Urothelium cell line (cell line): ENCODE data around the gene ZNF845.
"Not testable (repeated sequence)": the region's sequence is repeated elsewhere in the genome, so short reads cannot be mapped to it uniquely, and the experiment has no call there.

Source experiments
- DNase-seq: peaks from one replicate; pipeline ENCODE4 v3.0.0; 2011; ENCODE audit warnings: low spot score, mixed read lengths
- FAIRE-seq: peaks from 2 replicates; lab custom pipeline; 2011; peaks lifted over from hg19 to GRCh38; lab: Jason Lieb, UNC

Gene ZNF845

DNA sequence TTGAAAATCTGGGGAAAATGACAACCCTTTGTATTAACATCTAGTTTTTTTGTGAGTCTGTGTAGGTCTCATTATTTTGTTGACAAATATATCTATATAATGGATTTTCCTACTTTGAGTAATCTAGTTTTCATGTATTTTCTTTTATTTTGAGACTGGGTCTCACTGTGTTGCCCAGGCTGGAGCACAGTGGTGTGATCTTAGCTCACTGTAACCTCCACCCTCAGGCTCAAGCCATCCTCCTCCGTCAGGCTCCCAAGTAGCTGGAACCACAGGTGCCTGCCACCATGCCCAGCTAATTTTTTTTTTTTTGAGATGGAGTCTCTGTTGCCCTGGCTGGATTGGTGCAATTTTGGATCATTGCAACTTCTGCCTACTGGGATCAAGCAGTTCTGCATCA lies 41.2 kb downstream of the ZNF845 start:
- FAIRE-seq (no peak), DNase-seq (no peak)

DNA sequence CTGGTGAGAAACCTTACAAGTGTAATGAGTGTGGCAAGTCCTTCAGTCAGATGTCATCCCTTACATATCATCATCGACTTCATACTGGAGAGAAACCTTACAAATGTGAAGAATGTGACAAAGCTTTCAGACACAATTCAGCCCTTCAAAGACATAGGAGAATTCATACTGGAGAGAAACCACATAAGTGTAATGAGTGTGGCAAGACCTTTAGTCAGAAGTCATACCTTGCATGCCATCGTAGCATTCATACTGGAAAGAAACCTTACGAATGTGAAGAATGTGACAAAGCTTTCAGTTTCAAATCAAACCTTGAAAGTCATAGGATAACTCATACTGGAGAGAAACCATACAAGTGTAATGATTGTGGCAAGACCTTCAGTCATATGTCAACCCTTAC lies 47.8 kb downstream of the ZNF845 start:
- DNase-seq = no peak
- FAIRE-seq = no peak

- FAIRE-seq (no peak), DNase-seq (no peak)
Observed at GRCh38 chr19:53388168-53388567, 54.6 kb downstream of the ZNF845 start.

GRCh38 chr19:53388904-53389303 lies 55.4 kb downstream of the ZNF845 start:
- FAIRE-seq (no peak), DNase-seq (no peak)

- DNase-seq (no peak), FAIRE-seq (no peak)
Observed at GRCh38 chr19:53389571-53389970, 56.0 kb downstream of the ZNF845 start.

- DNase-seq (no peak), FAIRE-seq (no peak)
Observed at GRCh38 chr19:53389978-53390377, 56.4 kb downstream of the ZNF845 start.

DNA sequence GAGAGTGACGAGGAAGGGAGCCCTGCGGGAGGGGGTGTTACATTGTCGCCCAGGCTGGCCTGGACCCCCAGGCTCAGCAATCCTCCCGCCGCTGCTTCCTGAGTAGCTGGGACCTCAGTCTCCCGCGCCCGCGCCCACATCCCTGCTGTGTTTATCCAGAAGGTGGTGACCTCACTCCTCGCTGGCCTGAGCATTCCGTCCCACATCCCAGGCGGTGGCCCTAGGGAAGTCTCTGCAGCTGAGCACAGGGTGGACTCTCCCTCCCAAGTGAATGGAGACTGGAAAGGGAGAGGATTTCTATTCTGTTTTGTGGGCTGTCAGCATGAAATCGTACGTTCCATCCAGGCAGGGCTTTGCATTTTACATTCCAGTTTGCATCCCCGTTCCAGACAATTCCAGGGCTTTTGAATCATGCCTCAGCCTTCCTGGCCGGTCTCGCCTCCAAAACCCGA lies 61.0 kb downstream of the ZNF845 start:
- DNase-seq = peak; percentile 20
- no peak for FAIRE-seq

GRCh38 chr19:53394974-53395839 lies 61.7 kb downstream of the ZNF845 start, which contains the start of gene ZNF765:
TSS of gene ZNF765 (plus strand) at chr19:53395149. CDS start at chr19:53398016, 2,867 bp downstream.
- no peak for FAIRE-seq

DNA sequence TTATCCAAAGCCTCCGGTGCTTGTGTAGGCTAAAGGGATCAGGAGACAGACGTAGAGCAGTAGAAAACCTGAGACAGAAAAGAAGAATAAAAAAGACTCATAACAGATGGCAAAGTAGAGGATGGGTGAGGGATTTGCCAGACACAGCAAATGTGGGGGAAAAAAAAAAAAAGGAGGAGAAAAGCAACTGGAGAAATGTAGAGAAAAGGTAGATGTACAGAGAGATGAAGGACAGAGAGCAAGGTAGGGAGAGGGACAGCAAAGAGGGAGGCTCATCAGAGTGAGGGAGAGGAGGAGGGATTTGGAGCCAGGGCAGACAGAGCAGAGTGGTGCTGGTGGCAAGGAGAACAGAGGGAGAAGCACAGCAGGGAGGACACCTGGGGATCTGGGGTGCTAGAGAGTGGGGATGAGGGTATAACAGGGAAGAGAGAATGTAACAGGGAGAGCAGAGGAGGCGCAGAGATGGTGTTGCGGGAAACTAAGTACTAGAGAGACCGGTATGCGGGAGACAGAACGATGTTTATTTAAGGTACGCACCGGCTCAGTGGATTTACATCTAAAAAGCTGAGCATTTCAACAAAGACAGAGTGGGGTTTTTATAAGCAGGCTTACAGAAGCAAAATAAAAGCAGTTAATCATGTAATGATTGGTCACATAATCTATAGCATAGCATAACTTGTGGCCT lies 62.4 kb downstream of the ZNF845 start:
- not testable (repeated sequence) for FAIRE-seq, DNase-seq

More at GRCh38 chr19:53394974-53395839, 61.7 kb downstream of the ZNF845 start, which contains the start of gene ZNF765:
- DNase-seq = peak; percentile 93

- DNase-seq = no peak
- FAIRE-seq = no peak
Observed at GRCh38 chr19:53396525-53396868, 62.9 kb downstream of the ZNF845 start.

DNA sequence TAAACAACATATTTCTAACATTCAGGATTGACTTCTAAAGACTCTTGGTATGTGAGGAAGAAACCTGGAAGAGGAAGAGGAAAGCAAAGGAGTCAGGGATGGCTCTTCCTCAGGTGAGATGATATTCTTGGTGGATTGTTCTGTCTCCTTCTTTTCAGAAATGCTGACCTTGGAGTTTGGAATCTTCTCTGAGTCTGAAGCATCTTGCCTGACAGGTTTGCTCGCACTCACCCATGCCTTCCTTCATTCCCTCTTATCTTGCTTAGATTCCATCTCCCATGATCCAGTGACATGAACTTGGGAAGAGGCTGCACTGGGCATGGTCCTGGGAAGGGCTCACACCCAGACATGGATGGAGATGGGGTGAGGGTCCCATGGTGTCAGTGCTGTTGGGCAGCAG lies 64.4 kb downstream of the ZNF845 start:
- not testable (repeated sequence) for DNase-seq, FAIRE-seq
